ENCODE measurements around the gene IFNA5. TPM values are rescaled to one million over a fixed set of nuclear protein-coding genes. Genes with fewer than 3 reads are reported as not detected.

Gene IFNA5
- total and polyA plus RNA-seq, 2 donors (not counting 1 experiment from before 2014, with no cell fraction given): not detected

GRCh38 chr9:21322911-21323461 lies 17.9 kb upstream of the IFNA5 start:
- intact Hi-C loops (cut with micrococcal nuclease): no loop called here
- Mint-ChIP-seq H3K27me3 (no peaks in the 10 kb centered on the region), H3K27ac (no peak overlapping the region), H3K4me1 (peaks cover 9% of the 10 kb centered on the region), H3K4me3 (no peak overlapping the region), H3K9me3 (ENCODE audit: insufficient read depth) (no peaks in the 10 kb centered on the region)
- H4K20me1 ChIP-seq (ENCODE audit: control insufficient read depth, insufficient read depth, low read length, poor library complexity, severe bottlenecking): peaks cover 18% of the 10 kb centered on the region
- no peak overlapping the region for H2AFZ ChIP-seq (ENCODE audit: insufficient read depth, low read depth, low read length, poor library complexity, severe bottlenecking)
- H3K4me3 ChIP-seq (ENCODE audit: control extremely low read depth in 1 of 5, extremely low read depth in 1 of 5, insufficient read depth in 1 of 5, low read depth in 2 of 5, low read length in 4 of 5): no peak overlapping the region
- H3K36me3 ChIP-seq (replicated peaks in 1 of 2; ENCODE audit: control extremely low read depth in 1 of 2, control insufficient read depth in 1 of 2, extremely low read depth in 1 of 2, insufficient read depth in 2 of 2, low read length in 1 of 2): peaks cover 0 to 11% of the 10 kb centered on the region in 2 experiments
- H3K4me2 ChIP-seq (replicated peaks; ENCODE audit: low read depth, low read length, poor library complexity, severe bottlenecking): no peak overlapping the region
- TF ChIP-seq EZH2 (IDR thresholded peaks at IDR 0.05; ENCODE audit: borderline replicate concordance, insufficient read depth, low read depth, low read length, poor library complexity, severe bottlenecking) (no peak), CTCF (IDR thresholded peaks at IDR 0.05) (no peak)
- H3K9ac ChIP-seq (ENCODE audit: low read length): no peak overlapping the region
- ATAC-seq (ENCODE audit: low read depth) (no peak), DNase-seq (no peak)
- H3K9me3 ChIP-seq (ENCODE audit: control extremely low read depth in 1 of 3, control insufficient read depth in 2 of 3, insufficient read depth in 1 of 3, low read length in 2 of 3): no peaks in the 10 kb centered on the region
- H3K27ac ChIP-seq (ENCODE audit: low read length in 2 of 2): no peak overlapping the region
- 80% methylated on average over 5 of the region's 5 CpGs for whole genome bisulfite sequencing (ENCODE audit: insufficient coverage)
- H3K27me3 ChIP-seq (replicated peaks in 1 of 4; ENCODE audit: control extremely low read depth in 1 of 4, control insufficient read depth in 3 of 4, insufficient read depth in 4 of 4, low read length in 3 of 4): no peaks in the 10 kb centered on the region
- peaks cover 5% of the 10 kb centered on the region for H3K79me2 ChIP-seq (ENCODE audit: control insufficient read depth, insufficient read depth, low read length)
- H3K4me1 ChIP-seq (ENCODE audit: control insufficient read depth in 2 of 2, insufficient read depth in 2 of 2, low read length in 2 of 2): no peaks in the 10 kb centered on the region
- POLR2A ChIA-PET: no interaction called here
- CTCF ChIA-PET: interaction anchor here (0.6 to 10.2 kb wide), 8 partner anchors 10 to 468 kb away, joined by 3 to 159 read pairs (median 4); no protein-coding TSS in a partner anchor

- peaks cover 4% of the 10 kb centered on the region for H3K4me1 Mint-ChIP-seq
- no peak overlapping the region for H3K27ac Mint-ChIP-seq
- peaks cover 0 to 11% of the 10 kb centered on the region in 2 experiments for H3K36me3 ChIP-seq (replicated peaks in 1 of 2; ENCODE audit: control extremely low read depth in 1 of 2, control insufficient read depth in 1 of 2, extremely low read depth in 1 of 2, insufficient read depth in 2 of 2, low read length in 1 of 2)
- no peak overlapping the region for H3K27ac ChIP-seq (ENCODE audit: low read length in 2 of 2)
- CTCF ChIA-PET: interaction anchor here (0.9 to 10.2 kb wide), 4 partner anchors 11 to 389 kb away, joined by 3 to 92 read pairs (median 4); no protein-coding TSS in a partner anchor
- 92% methylated on average over 2 of the region's 2 CpGs for WGBS (ENCODE audit: insufficient coverage)
- ATAC-seq (ENCODE audit: low read depth) (no peak), DNase-seq (no peak)
- H4K20me1 ChIP-seq (ENCODE audit: control insufficient read depth, insufficient read depth, low read length, poor library complexity, severe bottlenecking): no peaks in the 10 kb centered on the region
- no peaks in the 10 kb centered on the region for H3K27me3 Mint-ChIP-seq
- H3K27me3 ChIP-seq (replicated peaks in 1 of 4; ENCODE audit: control extremely low read depth in 1 of 4, control insufficient read depth in 3 of 4, insufficient read depth in 4 of 4, low read length in 3 of 4): no peaks in the 10 kb centered on the region
- H3K4me3 ChIP-seq (ENCODE audit: control extremely low read depth in 1 of 5, extremely low read depth in 1 of 5, insufficient read depth in 1 of 5, low read depth in 2 of 5, low read length in 4 of 5): no peak overlapping the region
- TF ChIP-seq CTCF (IDR thresholded peaks at IDR 0.05) (no peak), EZH2 (IDR thresholded peaks at IDR 0.05; ENCODE audit: borderline replicate concordance, insufficient read depth, low read depth, low read length, poor library complexity, severe bottlenecking) (no peak)
- H3K4me1 ChIP-seq (ENCODE audit: control insufficient read depth in 2 of 2, insufficient read depth in 2 of 2, low read length in 2 of 2): no peaks in the 10 kb centered on the region
- no peak overlapping the region for H3K4me2 ChIP-seq (replicated peaks; ENCODE audit: low read depth, low read length, poor library complexity, severe bottlenecking)
- POLR2A ChIA-PET: no interaction called here
- H3K4me3 Mint-ChIP-seq: no peak overlapping the region
- intact Hi-C loops (cut with micrococcal nuclease): loop anchor here (2.0 kb wide), 1 partner anchor 14 kb away; the partner anchor contains the start of gene KLHL9
- H3K9ac ChIP-seq (ENCODE audit: low read length): no peak overlapping the region
- no peak overlapping the region for H2AFZ ChIP-seq (ENCODE audit: insufficient read depth, low read depth, low read length, poor library complexity, severe bottlenecking)
- no peaks in the 10 kb centered on the region for H3K79me2 ChIP-seq (ENCODE audit: control insufficient read depth, insufficient read depth, low read length)
- no peaks in the 10 kb centered on the region for H3K9me3 ChIP-seq (ENCODE audit: control extremely low read depth in 1 of 3, control insufficient read depth in 2 of 3, insufficient read depth in 1 of 3, low read length in 2 of 3)
- no peaks in the 10 kb centered on the region for H3K9me3 Mint-ChIP-seq (ENCODE audit: insufficient read depth)
Observed at GRCh38 chr9:21320465-21320864, 15.4 kb upstream of the IFNA5 start.
